Islet of Langerhans (tissue), 1 donor: ENCODE results near the gene FUT1.
A peak's percentile ranks its signal among the peaks of the same experiment; 100 is the strongest.

Experiments
- FAIRE-seq: peaks from one replicate; lab custom pipeline; 2011; peaks lifted over from hg19 to GRCh38; lab: Jason Lieb, UNC

The FUT1 gene

DNA sequence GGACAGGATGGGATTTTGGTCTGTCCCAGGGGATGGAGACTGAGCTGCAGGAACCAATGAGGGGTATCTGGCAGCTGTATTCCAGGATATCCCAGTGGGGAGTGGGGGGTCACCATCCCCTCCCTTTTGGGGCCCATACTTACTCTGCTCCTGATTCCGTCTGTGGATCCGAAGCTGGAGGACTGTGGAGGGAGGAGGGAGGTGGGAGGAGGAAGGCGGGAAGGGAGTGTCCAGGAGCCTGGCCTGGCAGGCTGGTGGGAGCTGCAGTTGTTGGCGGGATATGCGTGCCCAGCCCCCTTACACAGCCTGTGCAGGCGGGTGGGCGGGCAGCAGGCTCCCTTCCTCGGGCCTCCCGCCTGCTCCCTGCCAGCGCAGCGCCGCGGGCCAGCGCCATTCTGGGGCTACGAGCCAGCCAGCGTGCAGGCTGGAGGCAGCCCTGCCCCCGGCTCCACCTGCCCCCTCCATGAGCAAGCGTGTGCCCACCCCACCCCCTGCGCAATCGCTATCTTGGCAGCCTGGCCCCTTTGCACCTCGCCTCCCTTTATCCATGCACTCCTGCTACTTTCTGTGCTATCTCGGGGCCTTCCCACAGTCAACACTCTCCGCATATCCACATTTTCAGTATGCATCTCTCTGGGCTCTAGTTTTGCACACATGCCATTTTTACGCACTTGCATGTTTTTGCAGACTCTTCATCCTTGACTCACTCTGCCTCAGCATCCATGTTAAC lies 35.7 kb downstream of the FUT1 start:
- no peak for FAIRE-seq

DNA sequence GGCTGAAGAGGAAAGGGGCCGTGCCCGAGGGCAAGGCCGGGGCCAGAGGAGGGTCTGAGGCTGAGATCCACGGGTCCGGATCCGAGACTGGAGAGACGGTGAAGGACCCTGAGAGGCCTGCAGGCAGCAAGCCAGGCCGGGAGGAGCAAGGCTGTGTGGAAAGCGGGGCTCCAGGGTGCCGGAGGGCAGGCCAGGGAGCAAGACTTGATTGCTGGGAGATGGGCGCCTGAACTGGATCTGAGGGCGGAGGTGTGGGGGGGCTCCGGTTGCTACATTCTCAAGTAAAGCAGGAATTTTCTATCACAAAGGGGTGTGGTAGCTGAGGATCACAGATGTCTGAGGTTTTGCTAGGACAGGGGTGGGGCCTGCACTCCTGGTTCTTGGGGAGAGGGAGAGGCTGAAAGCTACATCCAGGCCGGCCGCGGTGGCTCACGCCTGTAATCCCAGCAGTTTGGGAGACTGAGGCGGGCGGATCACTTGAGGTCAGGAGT lies 36.7 kb downstream of the FUT1 start:
- FAIRE-seq = no peak

DNA sequence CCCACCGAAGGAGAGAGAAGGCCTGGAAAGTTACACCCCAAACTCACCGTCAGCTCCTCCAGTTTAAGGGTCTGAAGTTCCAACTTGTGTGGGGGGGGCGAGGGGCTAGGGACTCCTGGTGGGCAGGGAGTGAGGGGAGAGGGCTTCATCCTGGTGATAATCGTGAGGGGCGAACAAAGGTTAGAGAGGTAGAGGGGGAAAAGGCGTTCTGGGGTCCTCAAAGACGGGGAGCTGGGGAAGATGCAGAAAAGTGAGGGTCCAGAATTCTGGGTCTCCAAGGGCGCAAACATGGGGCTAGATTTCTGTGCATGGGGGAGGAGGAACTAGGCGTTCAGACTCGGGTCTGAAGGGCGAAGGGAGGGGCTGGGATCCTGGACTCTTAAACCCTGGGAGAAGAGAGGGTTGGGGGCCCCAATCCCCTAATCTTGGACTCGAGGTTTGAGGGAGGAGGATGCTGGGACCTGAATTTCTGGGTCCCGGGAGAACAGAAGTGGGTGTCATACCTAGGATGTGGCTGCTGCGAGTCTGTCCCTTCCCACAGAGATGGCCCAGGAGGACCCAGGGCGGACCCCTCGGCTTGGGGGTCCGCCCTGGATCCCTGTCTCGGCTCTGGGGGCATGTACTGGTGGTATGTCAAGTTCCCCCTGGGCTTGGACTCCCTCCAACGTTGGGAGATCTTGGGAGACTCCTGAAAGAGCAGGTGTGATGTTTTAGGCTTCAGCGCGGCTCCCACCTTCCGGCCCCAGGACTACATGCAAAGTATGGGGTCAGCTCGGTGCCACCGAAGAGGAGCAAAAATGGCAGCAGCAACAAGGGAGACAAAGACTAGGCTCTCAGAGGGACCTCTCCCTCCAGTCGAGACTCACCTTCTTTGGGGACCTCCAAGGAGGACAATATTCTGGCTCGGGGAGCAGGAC lies 37.4 kb downstream of the FUT1 start:
- no peak for FAIRE-seq

- FAIRE-seq = peak; percentile 81
Measured at GRCh38 chr19:48713864-48714755, 38.3 kb downstream of the FUT1 start.

- no peak for FAIRE-seq
Measured at GRCh38 chr19:48713041-48713863, 39.2 kb downstream of the FUT1 start.

DNA sequence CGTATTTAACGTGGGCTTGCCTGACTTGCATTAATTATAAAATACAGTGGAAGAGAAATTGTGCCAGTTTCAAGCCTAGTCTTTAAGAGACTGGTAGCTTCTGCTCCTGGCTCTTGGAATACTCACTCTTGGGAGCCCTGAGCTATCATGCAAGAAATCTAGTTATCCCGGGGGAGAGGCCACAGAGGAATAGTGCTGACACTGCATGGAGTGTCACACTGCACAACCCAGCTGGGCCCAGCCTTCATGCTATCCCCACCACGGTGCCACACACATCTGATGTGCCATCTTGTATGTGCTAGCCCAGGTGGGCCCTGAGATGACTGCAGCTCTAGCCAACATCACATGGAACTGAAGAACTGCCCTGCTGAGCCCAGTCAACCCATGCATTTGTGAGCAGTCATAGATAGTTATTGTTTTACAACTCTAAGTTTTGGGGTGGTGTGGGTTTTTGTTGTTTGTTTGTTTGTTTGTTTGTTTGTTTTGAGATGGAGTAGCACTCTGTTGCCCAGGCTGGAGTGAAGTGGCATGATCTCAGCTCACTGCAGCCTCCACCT lies 41.3 kb downstream of the FUT1 start:
- FAIRE-seq = no peak

DNA sequence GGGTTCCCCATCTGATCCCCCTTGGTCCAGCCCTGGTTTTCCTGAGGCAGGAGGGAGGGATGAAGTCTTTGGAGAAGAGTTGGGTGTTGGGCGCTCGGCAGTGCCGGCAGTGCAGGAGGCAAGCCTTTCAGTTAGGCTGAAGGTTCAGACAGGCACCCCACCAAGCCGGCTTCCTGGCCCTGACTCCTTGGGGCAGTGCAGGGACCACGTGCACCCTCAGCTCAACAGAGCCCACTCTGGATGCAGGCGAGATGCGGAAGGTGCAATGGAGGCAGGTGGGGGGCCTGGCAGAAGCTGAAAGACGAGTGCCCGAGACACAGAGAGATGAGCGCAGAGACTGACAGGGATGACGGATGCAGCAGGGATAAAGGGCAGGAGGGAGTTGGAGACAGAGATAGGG lies 44.0 kb downstream of the FUT1 start:
- FAIRE-seq = no peak

DNA sequence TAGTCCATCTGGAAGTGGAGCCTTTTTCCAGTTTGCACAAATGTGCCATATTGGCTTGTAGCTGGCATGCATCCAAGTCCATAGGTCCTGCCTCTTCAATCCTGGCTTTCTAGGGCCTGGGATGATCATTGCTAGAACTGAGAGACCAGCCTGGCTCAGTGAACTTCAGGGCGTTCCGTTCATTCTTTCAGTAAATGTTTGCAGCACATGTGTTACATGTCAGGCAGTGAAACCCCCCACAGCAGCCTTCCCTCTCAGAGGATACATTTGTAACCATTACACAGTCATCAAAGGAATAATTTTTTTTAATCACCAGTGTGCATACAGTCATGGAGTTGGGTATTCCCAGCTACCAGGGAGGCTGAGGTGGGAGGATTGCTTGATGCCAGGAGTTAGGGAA lies 47.0 kb downstream of the FUT1 start:
- FAIRE-seq = no peak

- FAIRE-seq = no peak
Measured at GRCh38 chr19:48703316-48703715, 49.1 kb downstream of the FUT1 start.

GRCh38 chr19:48702701-48703100 lies 49.7 kb downstream of the FUT1 start:
- FAIRE-seq = no peak

- FAIRE-seq = no peak
Measured at GRCh38 chr19:48698046-48698445, 54.4 kb downstream of the FUT1 start.
